Activated CD4-positive, alpha-beta T cell treated with anti-CD3 and anti-CD28 coated beads, Interleukin-2, amount 50 U/mL, for 16 hours (primary cell): ENCODE data around the gene OCA2.
"Not testable (repeated sequence)": the region's sequence is repeated elsewhere in the genome, so short reads cannot be mapped to it uniquely, and the experiment has no call there.

Source experiments
- DNase-seq: peaks from one replicate; pipeline ENCODE4 v3.0.0-alpha.2; 2020

The OCA2 gene

GRCh38 chr15:27804569-27805260, 294.4 kb downstream of the OCA2 start:
- no peak for DNase-seq

DNA sequence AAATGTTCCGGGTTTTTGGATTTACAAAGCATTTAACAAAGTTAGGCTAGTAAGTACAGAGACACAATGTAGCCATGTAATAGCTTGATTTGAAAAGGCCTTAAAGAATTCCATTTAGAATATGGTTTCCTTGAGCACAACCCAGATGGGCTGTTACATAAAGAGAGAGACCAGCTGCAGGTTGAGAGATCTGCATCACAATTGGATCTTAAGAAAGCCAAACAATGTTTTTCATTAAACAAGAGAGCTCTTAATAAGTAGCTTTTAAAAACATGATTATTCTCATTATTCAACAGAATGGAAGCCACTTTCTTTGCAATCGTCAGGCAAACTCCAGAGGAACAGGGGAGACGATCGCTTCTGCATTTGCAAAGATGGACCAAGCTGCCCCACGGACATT, 300.3 kb downstream of the OCA2 start:
- DNase-seq: no peak

DNA sequence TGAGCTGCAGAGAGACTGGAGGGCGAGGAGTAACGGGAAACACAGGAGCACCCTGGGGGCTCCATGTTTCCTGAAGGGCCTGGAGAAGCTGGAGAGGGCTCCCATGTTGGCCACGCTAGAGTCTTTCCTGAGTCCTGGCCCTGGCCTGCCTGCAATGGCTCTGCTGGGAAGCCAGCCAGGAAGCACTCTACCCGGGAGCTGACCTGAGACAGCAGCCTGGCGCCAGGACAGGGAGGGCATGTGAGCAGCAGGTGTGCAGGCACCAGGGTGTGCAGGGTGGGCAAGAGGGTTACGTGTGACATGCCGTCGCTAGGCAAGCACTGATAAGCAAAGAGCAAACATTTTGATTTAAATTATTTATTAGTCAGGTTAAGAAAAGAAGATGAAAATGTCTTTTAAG, 301.4 kb downstream of the OCA2 start:
- DNase-seq: no peak

- DNase-seq: no peak
Measured at GRCh38 chr15:27796405-27797320, 302.5 kb downstream of the OCA2 start.

- DNase-seq: no peak
Measured at GRCh38 chr15:27792756-27793264, 306.3 kb downstream of the OCA2 start.

GRCh38 chr15:27790270-27790669, 308.8 kb downstream of the OCA2 start:
- no peak for DNase-seq

GRCh38 chr15:27787931-27788330, 311.2 kb downstream of the OCA2 start:
- DNase-seq: no peak

DNA sequence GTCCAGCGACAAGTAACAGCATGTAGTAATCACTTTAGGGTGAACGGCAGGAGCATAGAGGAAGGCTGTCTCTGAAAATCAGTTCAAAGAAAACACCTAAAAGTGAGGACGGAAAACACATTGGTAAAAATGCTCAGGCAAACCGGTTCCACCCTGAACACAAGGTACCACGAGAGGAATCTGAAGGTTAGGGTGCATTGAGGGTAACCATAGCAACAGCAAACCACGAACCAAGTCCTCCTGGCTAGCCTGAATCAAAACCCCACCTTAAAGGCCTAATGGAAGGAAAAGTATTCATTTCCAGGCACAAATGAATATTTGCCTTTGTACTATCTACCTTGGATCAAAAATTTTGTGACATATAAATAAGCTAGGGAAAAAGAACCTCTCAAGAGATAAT, 315.0 kb downstream of the OCA2 start:
- DNase-seq: no peak

GRCh38 chr15:27783678-27784077, 315.4 kb downstream of the OCA2 start:
- DNase-seq: no peak

GRCh38 chr15:27782125-27782524, 317.0 kb downstream of the OCA2 start:
- DNase-seq: no peak

GRCh38 chr15:27776501-27776900, 322.6 kb downstream of the OCA2 start:
- no peak for DNase-seq

GRCh38 chr15:27774638-27775037, 324.5 kb downstream of the OCA2 start:
- no peak for DNase-seq

DNA sequence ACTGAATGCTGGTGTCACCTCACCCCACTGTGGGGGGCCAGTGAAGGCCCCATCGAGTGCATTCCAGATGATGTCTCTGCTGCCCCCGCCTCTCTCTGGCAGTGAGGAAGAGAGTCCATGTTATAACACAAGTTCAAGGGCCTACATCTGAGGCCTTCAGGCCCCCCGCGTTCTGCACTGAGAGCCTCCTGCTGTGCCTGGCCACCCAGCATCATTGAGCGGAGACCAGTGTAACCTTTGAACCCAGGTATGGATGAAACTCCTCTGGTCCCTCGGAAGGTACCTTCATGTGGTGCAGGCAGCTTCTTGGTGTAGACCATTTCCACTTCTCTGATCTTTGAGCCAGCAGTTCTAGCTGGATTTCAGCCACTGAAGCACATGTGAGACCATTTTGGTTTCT, 324.9 kb downstream of the OCA2 start:
- no peak for DNase-seq

DNA sequence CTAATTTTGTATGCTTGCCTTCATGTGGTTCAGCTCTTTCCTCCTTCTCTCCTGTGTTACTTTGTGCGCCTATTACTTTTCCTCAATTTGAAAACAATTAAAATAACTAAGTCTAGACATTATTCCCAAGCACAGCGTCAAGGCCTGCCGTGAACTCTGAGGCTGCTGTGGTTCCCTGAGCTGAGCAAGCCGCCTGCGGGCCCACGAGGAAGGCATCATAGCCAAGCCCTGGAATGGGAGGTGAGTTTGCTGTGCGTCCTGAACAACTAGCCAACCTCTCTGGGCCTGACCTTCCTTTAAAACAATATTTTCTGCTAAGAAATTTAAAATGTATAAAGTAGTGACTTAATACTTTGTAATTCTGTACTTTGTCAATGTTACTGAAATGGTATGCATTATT, 327.2 kb downstream of the OCA2 start:
- DNase-seq: no peak

DNA sequence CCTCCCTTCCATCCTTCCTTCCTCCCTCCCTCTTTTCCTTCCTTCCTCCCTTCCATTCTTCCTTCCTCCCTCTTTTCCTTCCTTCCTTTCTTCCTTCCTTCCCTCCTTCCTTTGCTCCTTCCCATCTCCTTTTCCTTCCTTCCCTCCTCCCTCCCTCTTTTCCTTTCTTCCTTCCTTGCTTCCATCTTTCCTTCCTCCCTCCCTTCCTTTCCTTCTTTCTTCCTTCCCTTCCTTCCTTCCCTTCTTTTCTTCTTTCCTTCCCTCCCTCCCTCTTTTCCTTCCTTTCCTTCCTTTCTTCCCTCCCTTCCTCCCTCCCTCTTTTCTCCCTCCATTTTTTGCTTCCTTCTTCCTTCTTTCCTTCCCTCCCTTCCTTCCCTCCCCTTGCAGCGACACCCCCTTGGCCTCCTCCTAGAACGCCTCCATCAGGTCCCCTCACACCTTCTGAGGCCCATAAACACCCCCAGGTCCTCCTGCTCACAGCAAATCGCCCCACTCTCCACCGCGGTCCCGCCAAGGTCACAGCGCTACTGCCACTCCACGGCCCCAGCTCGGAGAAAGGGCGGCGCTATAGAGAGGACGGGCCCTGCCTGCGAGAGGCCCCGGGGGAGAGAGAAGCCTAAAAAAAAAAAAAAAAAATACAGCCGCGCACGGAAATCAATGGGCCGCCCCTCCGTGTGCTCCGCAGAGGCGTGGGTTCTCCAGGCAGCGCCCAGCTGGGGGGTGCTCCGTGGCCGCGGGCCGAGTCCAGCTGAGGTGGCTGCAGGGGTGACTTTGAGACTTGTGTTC, 328.2 kb downstream of the OCA2 start:
- no peak for DNase-seq

- DNase-seq: no peak
Measured at GRCh38 chr15:27770086-27770607, 329.0 kb downstream of the OCA2 start.

DNA sequence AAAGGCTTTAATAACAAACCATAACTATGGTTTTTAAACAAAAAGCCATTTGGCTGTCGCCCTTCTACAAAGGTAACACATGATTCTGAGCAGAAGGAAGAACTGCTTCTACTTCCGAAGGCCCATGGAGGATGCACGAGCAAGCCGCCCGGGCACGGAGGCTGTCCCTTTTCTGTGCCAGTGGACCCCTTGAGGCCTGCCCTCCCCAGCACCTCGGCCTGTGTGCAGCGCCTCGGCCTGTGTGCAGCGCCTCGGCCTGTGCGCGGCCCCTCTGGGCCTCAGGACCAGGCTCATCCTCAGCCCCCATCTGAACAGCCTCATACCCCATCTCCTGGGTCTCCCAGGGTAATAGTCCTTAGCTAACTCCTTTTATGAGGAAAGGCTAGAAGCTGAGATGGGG, 329.5 kb downstream of the OCA2 start:
- no peak for DNase-seq

DNA sequence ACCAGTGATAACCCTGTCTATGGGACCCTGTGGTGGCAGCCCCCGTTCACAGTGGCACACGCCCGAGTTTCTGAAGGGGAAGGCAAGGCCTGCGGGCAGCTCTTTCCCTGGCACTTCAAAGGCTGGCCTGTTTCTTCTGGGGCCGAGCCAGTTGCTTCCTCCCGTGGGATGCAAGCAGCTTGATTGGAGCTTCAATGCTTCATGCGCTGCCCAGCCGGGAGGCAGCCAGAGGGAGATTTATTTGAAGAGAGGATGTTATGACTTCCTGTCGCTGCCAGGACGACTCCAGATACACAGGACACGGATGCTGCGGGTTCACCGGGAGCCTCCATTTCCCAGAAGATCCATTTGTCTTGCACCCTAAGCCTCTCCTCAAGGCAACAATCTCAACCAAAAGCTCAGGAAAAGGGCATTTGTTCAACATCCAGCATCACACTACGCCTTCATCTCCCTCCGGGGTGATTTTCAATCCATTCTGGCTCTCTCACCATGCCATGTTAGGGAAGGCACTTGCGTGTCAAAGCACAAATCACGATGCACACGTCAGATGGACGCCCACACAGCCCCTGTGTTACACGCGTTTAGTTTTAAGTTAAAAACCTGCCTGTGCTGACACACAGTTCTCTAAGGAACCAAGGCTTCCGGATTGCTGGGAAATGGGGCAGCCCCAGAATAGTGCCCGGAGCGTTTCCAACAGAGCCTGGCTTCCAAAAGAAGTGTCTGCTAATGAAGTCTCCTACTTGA, 330.2 kb downstream of the OCA2 start:
- DNase-seq: no peak

DNA sequence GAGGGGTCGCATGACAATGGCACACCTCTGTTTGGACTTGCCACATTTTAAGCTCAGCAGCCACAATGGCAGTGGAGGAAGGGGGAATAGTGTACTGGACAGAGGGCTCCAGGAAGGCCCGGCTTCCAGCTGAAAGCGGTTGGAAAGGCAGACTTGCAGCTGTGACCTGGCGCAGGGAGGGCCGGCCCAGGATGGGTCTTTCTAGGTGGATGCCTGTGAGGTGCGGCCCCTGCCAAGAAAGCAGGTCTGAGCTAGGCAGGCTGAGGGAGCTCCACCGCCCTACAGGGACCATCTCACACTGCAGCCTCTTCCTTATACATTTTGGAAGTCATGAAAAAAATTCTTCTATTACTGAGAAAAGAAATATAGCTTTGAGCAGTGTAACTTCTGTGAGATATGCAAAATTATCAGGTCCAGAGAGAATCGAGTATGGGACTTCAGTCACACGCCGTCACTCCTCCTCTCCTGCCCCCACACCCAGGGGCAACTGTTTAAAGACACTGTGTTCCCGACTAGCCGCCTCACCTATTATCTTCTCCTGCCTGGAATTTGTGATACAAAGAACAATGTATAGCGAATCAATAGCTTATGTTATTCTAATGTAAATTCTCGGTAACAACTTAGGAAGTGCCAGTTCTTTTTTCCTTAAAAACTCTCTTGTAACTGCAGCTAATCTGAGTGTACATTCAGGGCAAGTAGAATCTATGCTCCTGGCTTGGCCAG, 331.0 kb downstream of the OCA2 start:
- no peak for DNase-seq

DNA sequence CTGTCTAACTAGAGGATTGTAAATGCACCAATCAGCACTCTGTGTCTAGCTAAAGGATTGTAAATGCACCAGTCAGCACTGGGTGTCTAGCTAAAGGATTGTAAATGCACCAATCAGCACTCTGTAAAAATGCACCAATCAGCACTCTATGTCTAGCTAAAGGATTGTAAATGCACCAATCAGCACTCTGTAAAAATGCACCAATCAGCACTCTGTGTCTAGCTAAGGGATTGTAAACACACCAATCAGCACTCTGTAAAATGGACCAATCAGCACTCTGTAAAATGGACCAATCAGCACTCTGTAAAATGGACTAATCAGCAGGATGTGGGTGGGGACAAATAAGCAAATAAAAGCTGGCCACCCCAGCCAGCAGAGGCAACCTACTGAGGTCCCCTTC, 331.7 kb downstream of the OCA2 start:
- not testable (repeated sequence) for DNase-seq

DNA sequence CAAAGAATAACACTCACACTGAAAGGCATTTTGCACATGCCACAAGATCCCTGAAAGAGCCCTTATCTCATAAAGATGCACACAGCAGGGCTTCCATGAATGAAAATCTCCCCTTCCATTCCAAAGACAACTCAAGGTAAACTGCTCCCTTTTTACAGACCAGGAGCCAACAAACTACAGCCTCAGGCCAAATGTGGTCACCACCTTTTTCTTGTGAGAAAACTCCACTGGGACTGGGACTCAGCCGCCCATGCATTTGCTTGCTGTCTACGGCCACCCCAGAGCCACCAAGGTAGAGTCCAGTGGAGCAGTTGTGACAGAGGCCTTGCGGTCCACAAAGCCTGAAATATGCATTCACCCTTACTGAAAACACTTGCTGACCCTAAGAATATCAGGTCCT, 334.8 kb downstream of the OCA2 start:
- DNase-seq: no peak

- DNase-seq: no peak
Measured at GRCh38 chr15:27763514-27763913, 335.6 kb downstream of the OCA2 start.
